Right atrium auricular region (tissue), 2 donors: Measurements from ENCODE around the gene RNF4. TPM values are rescaled to one million over a fixed set of nuclear protein-coding genes. Genes with fewer than 3 reads are reported as not detected.
A peak's percentile ranks its signal among the peaks of the same experiment; 100 is the strongest.

Experiments used
- DNase-seq: peaks from one replicate; pipeline ENCODE4 v3.0.0-alpha.2; 2019; ENCODE audit warnings: low spot score
- H3K27ac ChIP-seq, 2 donors: fragments of 200-600 bp; sonication (generic); 1 replicate in 1 of 2; 2 replicates in 1 of 2; pipeline ENCODE4 v1.5.1; 2016 to 2019
- H3K27me3 ChIP-seq, 2 donors: fragments of 200-600 bp; sonication (generic); one replicate each; pipeline versions ENCODE4 v1.5.1 to v1.6.0; 2017 to 2019
- H3K36me3 ChIP-seq: fragments of 200-600 bp; sonication (generic); one replicate; pipeline ENCODE4 v1.5.1; 2016
- H3K4me1 ChIP-seq, 2 donors: fragments of 200-600 bp; sonication (generic); one replicate each; pipeline versions ENCODE4 v1.5.1 to v1.6.0; 2017 to 2019
- H3K4me3 ChIP-seq, 2 donors: fragments of 200-600 bp; sonication (generic); 1 replicate in 1 of 2; 2 replicates in 1 of 2; pipeline ENCODE4 v1.5.1; 2017 to 2019; ENCODE audit warnings: mild to moderate bottlenecking in 1 of 2, moderate library complexity in 1 of 2
- H3K9me3 ChIP-seq, 2 donors: fragments of 200-600 bp; sonication (generic); one replicate each; pipeline ENCODE4 v1.5.1; 2019
- total RNA-seq, 2 donors: library from RNA; depleted of rRNA; stranded (reverse); fragments of >200 nt; gene quantifications; one replicate each; pipeline ENCODE4 v1.1.0, GENCODE V29; 2016
- TF ChIP-seq, protein P1 (sequence below), 2 donors: fragments of 200-600 bp; sonication (generic); IDR thresholded peaks; one replicate each; pipeline ENCODE4 v1.5.1; 2019; ENCODE audit warnings: antibody characterized with exemption in 2 of 2

RNF4 gene
- total RNA-seq, 2 donors from 2014 or later, result 30.0 to 31.3 TPM

DNA sequence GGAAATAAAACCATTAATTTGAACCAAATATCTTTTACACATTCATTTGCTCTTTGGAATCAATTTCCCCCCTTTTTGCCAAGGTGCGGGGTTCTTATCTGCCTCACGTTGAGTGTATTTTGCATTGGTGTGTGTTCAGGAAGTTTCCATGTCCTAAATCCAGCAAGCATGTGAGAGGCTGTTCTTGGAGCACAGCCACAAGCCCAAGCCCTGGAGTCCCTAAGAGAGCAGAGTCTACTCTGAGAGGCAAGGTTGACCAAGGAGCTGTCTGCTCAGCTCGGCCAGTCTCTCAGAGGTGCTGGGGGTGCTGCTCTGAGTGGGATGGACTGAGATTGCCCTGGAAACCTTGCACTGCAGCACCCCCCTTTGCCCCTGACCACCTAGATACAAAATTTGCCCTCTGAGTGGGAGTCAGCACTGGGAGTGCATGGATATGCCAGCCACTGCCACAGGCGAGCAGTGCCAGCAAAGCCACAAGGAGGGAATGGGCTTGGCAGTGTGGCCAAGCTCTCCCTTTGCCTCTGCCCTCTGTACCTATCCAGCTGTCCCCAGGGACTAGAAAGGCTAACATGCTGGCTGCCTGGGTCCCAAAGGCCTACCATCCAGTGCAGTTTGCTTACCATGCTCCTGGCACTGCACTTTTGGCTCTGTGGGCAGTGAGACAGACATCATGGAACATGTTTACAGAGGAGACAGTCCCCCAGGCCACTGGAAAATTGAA is 47.1 kb downstream of the RNF4 start:
- Histone ChIP-seq H3K27ac (peak overlapping the region; percentile 54 to 64), H3K27me3 (no peaks in the 10 kb centered on the region), H3K4me1 (peaks cover 0 to 14% of the 10 kb centered on the region in 2 donors), H3K9me3 (no peaks in the 10 kb centered on the region), H3K36me3 (peaks cover 31% of the 10 kb centered on the region), H3K4me3 (no peak overlapping the region)
- TF ChIP-seq, protein P1, sequence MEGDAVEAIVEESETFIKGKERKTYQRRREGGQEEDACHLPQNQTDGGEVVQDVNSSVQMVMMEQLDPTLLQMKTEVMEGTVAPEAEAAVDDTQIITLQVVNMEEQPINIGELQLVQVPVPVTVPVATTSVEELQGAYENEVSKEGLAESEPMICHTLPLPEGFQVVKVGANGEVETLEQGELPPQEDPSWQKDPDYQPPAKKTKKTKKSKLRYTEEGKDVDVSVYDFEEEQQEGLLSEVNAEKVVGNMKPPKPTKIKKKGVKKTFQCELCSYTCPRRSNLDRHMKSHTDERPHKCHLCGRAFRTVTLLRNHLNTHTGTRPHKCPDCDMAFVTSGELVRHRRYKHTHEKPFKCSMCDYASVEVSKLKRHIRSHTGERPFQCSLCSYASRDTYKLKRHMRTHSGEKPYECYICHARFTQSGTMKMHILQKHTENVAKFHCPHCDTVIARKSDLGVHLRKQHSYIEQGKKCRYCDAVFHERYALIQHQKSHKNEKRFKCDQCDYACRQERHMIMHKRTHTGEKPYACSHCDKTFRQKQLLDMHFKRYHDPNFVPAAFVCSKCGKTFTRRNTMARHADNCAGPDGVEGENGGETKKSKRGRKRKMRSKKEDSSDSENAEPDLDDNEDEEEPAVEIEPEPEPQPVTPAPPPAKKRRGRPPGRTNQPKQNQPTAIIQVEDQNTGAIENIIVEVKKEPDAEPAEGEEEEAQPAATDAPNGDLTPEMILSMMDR (IDR thresholded peaks at IDR 0.05), result no peak
- peak; percentile 66 for DNase-seq

DNA sequence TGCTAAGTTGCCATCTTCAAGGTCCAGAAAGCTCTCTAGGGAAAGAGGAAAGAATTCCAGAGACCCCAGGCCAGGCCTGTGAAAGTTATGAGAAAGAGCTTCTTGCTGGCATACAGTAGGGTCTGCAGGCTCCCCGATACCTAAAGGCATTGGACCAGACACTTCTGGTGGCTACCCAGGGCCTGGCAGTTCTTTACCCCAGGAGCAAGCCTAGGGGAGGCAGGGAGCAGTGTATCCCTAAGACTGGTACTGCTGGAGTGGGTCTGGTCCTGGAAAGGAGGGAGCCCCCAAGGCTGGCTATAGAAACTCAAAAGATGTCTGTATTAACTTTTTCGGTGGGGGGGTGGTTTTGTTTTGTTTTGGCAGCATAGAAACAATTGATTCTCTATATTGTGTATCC is 47.7 kb downstream of the RNF4 start:
- H3K4me1 ChIP-seq, result peaks cover 0 to 14% of the 10 kb centered on the region in 2 donors
- DNase-seq, result no peak
- peak overlapping the region in 1 of 2 donors; percentile 54 for H3K27ac ChIP-seq
- H3K4me3 ChIP-seq, result no peak overlapping the region
- TF ChIP-seq, protein P1 (IDR thresholded peaks at IDR 0.05), result no peak
- no peaks in the 10 kb centered on the region for H3K27me3 ChIP-seq
- H3K36me3 ChIP-seq, result peaks cover 30% of the 10 kb centered on the region
- H3K9me3 ChIP-seq, result no peaks in the 10 kb centered on the region

DNA sequence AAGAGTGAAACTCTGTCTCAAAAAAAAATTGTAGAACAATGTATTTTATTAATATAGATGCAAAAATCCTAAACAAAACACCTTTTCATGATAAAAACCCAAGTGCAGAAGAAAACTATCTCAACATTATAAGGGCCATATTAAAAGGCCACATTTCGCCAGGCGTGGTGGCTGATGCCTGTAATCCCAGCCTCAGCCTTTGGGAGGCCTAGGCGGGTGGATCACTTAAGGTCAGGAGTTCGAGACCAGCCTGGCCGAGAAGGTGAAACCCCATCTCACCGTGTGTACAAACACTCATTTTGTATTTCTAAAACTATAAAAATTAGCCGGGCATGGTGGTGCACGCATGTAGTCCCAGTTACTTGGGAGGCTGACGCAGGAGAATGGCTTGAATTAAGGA is 57.7 kb downstream of the RNF4 start:
- Histone ChIP-seq H3K4me1 (no peaks in the 10 kb centered on the region), H3K36me3 (no peaks in the 10 kb centered on the region)

DNA sequence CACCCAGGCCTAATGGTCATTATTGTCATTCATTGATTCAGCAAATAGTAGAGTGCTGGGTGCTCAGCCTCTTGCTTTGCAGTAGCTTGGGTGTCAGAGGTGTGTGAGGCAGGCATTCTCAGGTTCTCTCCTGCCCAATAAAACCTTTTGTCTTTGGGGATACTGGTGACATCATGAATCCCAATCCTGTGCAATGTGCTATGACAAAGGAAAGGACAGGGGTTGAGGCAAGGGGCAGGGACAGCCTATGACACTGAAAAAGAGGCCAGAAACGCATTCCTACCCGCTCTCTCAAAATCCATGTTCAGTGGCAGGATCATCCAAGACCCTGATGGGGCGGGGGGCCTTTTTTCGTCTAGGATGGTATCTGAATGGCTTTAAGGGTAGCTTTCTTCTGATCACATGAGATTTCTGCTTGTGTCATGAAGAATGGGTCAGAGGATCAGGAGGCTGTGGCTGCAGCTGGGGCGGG is 66.0 kb downstream of the RNF4 start:
- H3K36me3 ChIP-seq, result no peaks in the 10 kb centered on the region
- no peaks in the 10 kb centered on the region for H3K27me3 ChIP-seq
- DNase-seq, result no peak
- H3K27ac ChIP-seq, result peak overlapping the region; percentile 91 to 95
- TF ChIP-seq, protein P1 (IDR thresholded peaks at IDR 0.05), result no peak
- peaks cover 0 to 31% of the 10 kb centered on the region in 2 donors for H3K4me1 ChIP-seq
- H3K9me3 ChIP-seq, result no peaks in the 10 kb centered on the region
- peak overlapping the region; percentile 77 to 92 for H3K4me3 ChIP-seq

More for the DNA sequence above, 57.7 kb downstream of the RNF4 start:
- H3K27ac ChIP-seq, result no peak overlapping the region
- no peak for DNase-seq
- H3K4me3 ChIP-seq, result no peak overlapping the region
- TF ChIP-seq, protein P1 (IDR thresholded peaks at IDR 0.05), result no peak
- no peaks in the 10 kb centered on the region for H3K9me3 ChIP-seq
- no peaks in the 10 kb centered on the region for H3K27me3 ChIP-seq

DNA sequence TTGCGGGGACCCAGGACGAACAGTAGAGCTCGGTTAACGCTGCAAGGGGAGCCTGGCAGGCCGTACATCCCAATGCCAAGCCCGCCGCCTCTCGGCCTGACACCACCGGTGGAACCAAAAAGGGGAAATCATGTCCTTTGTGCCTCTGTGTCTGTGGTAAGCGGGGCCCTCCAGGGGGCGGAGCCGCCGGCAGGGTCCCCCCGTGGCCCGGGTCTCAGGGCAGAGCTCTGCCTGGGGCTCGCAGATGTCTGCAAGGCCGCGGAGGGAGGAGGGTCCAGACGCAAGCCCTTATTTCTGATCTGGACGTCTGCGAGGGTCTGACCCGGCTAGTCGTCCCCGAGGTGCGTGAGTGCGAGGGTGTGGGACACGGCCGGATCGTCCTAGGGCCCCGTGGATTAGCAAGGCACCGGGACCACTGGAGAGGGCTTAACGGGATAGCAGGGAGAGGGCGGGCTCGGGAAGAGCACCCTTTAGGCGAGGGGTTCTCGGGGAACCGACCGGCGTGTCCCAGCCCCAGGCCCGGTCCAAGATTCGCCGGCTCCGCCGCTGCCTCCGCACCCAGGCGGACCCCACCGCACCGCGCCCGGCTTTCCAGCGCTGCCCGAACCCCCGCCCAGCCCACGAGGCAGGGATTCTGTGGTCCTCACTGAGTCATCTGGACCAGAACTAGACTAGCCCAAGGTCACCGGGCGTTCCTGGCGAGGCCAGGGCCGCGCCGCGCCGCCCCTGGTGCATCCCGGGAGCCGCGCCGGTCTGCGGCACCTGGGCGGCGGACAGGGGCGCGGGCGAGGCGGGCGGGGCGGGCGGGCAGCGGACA is 66.7 kb downstream of the RNF4 start:
- H3K4me3 ChIP-seq, result peak overlapping the region; percentile 77 to 92
- TF ChIP-seq, protein P1 (IDR thresholded peaks at IDR 0.05), result peak in 1 of 2 donors; percentile 35
- H3K27ac ChIP-seq, result peak overlapping the region; percentile 91 to 95
- no peaks in the 10 kb centered on the region for H3K9me3 ChIP-seq
- peak; percentile 67 for DNase-seq
- no peaks in the 10 kb centered on the region for H3K36me3 ChIP-seq
- peaks cover 0 to 31% of the 10 kb centered on the region in 2 donors for H3K4me1 ChIP-seq
- H3K27me3 ChIP-seq, result no peaks in the 10 kb centered on the region
